Measurements from ENCODE around the gene PDE6B. TPM values are rescaled to one million over a fixed set of nuclear protein-coding genes. Genes with fewer than 3 reads are reported as not detected.

The PDE6B gene
- total RNA-seq, 1 donor, result not detected

DNA sequence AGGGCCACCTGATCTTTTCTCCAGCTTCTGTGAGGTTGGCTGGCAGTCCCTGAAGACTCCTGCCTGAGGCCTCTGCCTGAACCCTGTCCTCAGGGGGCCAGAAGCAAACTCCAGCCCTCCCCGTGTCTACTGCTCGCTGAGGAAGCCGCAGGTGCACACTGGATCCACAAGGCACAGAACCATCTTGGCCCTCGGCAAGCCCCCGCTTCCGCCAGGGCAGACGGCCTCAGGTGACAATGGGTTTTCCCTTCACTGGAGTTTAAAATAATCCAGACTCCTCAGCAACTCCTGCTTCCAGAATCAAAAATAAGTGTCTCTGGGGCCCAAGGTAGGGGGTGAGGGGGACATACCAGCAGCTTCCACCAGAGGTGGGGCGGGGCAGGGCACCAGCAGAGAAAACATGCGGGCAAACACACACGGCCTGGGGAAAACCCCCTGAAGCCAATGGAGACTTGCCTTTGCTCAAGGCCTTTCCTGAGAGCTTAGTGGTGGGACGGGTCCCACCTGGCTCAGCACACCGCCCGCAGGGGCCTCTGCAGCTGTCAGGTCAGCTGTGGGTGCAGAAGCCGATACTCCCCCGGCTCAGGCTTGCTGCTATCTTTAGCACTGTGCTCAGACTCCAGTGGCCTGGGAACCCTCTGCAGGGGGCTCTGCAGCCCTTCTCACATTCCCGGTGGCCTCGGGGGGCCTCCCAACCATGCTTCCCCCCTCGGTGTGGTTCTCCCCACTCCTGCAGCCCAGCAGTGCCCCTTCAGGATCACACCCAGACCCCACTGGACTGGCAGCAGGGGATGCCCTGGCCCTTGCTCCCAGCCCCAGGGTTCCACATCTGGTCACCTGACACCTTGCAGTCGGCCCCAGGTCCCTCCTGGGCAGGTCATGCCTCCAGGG is 50.9 kb downstream of the PDE6B start:
- Histone ChIP-seq H3K4me3 (ENCODE audit: insufficient read depth, low read length) (no peak overlapping the region), H2AFZ (ENCODE audit: low read length) (no peak overlapping the region), H3K27ac (ENCODE audit: low read depth, low read length) (no peak overlapping the region), H3K36me3 (ENCODE audit: insufficient read depth, low read length) (peaks cover 14% of the 10 kb centered on the region), H3K9me3 (ENCODE audit: low read depth, low read length) (no peaks in the 10 kb centered on the region), H3K4me1 (ENCODE audit: insufficient read depth, low read length) (peaks cover 24% of the 10 kb centered on the region), H3K4me2 (ENCODE audit: insufficient read depth, low read length) (no peak overlapping the region), H3K79me2 (ENCODE audit: insufficient read depth, low read length) (peaks cover 24% of the 10 kb centered on the region), H3K27me3 (ENCODE audit: insufficient read depth, low read length) (no peaks in the 10 kb centered on the region), H4K20me1 (ENCODE audit: insufficient read depth, low read length) (peaks cover 5% of the 10 kb centered on the region)
- DNase-seq (ENCODE audit: insufficient read length, low spot score, missing footprints), result no peak
- no peak for TF ChIP-seq CTCF (IDR thresholded peaks at IDR 0.05; ENCODE audit: extremely low read depth, low read depth, low read length)

GRCh38 chr4:676871-677235 is 51.5 kb downstream of the PDE6B start:
- Histone ChIP-seq H3K9me3 (ENCODE audit: low read depth, low read length) (no peaks in the 10 kb centered on the region), H3K36me3 (ENCODE audit: insufficient read depth, low read length) (peaks cover 8% of the 10 kb centered on the region), H4K20me1 (ENCODE audit: insufficient read depth, low read length) (peaks cover 5% of the 10 kb centered on the region), H3K4me1 (ENCODE audit: insufficient read depth, low read length) (peaks cover 25% of the 10 kb centered on the region), H3K27me3 (ENCODE audit: insufficient read depth, low read length) (no peaks in the 10 kb centered on the region), H2AFZ (ENCODE audit: low read length) (no peak overlapping the region), H3K4me3 (ENCODE audit: insufficient read depth, low read length) (no peak overlapping the region), H3K79me2 (ENCODE audit: insufficient read depth, low read length) (peaks cover 24% of the 10 kb centered on the region), H3K27ac (ENCODE audit: low read depth, low read length) (no peak overlapping the region), H3K4me2 (ENCODE audit: insufficient read depth, low read length) (no peak overlapping the region)
- no peak for TF ChIP-seq CTCF (IDR thresholded peaks at IDR 0.05; ENCODE audit: extremely low read depth, low read depth, low read length)
- no peak for DNase-seq (ENCODE audit: insufficient read length, low spot score, missing footprints)

GRCh38 chr4:677431-678293 is 52.3 kb downstream of the PDE6B start:
- H3K27me3 ChIP-seq (ENCODE audit: insufficient read depth, low read length), result no peaks in the 10 kb centered on the region
- no peaks in the 10 kb centered on the region for H3K9me3 ChIP-seq (ENCODE audit: low read depth, low read length)
- H2AFZ ChIP-seq (ENCODE audit: low read length), result no peak overlapping the region
- H3K79me2 ChIP-seq (ENCODE audit: insufficient read depth, low read length), result peaks cover 24% of the 10 kb centered on the region
- H3K36me3 ChIP-seq (ENCODE audit: insufficient read depth, low read length), result peaks cover under 1% of the 10 kb centered on the region
- H3K4me2 ChIP-seq (ENCODE audit: insufficient read depth, low read length), result no peak overlapping the region
- no peak overlapping the region for H3K27ac ChIP-seq (ENCODE audit: low read depth, low read length)
- no peak overlapping the region for H3K4me3 ChIP-seq (ENCODE audit: insufficient read depth, low read length)
- no peak for TF ChIP-seq CTCF (IDR thresholded peaks at IDR 0.05; ENCODE audit: extremely low read depth, low read depth, low read length)
- no peak for DNase-seq (ENCODE audit: insufficient read length, low spot score, missing footprints)
- peaks cover 10% of the 10 kb centered on the region for H4K20me1 ChIP-seq (ENCODE audit: insufficient read depth, low read length)
- peaks cover 25% of the 10 kb centered on the region for H3K4me1 ChIP-seq (ENCODE audit: insufficient read depth, low read length)
